CD4-positive, alpha-beta T cell treated with Interferon alpha-2 for 1 hour (primary cell): Measurements from ENCODE around the gene FNDC11.

Experiments
- DNase-seq, 2 donors: peaks; one replicate each; pipeline ENCODE4 v3.0.0-alpha.2; 2020 to 2022

The FNDC11 gene

GRCh38 chr20:63540417-63541186 lies 13.4 kb upstream of the FNDC11 start:
- no peak for DNase-seq

GRCh38 chr20:63541371-63541770 lies 12.6 kb upstream of the FNDC11 start:
- DNase-seq, result no peak

- DNase-seq, result no peak
Measured at GRCh38 chr20:63542031-63542559, 11.9 kb upstream of the FNDC11 start.

- DNase-seq, result peak in 1 of 2 donors; percentile 32
Measured at GRCh38 chr20:63542696-63543095, 11.3 kb upstream of the FNDC11 start.

- no peak for DNase-seq
Measured at GRCh38 chr20:63543131-63543530, 10.8 kb upstream of the FNDC11 start.

GRCh38 chr20:63543733-63544132 lies 10.2 kb upstream of the FNDC11 start:
- no peak for DNase-seq

- DNase-seq, result no peak
Measured at GRCh38 chr20:63544241-63544957, 9.6 kb upstream of the FNDC11 start.

- DNase-seq, result no peak
Measured at GRCh38 chr20:63544958-63545516, 8.9 kb upstream of the FNDC11 start.

- no peak for DNase-seq
Measured at GRCh38 chr20:63545814-63546213, 8.1 kb upstream of the FNDC11 start.

- DNase-seq, result no peak
Measured at GRCh38 chr20:63546256-63546955, 7.6 kb upstream of the FNDC11 start.

- no peak for DNase-seq
Measured at GRCh38 chr20:63546956-63547724, 6.8 kb upstream of the FNDC11 start.

- DNase-seq, result no peak
Measured at GRCh38 chr20:63547725-63548480, 6.1 kb upstream of the FNDC11 start, which contains the start of gene SRMS. Gene SRMS (minus strand): TSS chr20:63547749. CDS start chr20:63547463, 286 bp downstream.

GRCh38 chr20:63548542-63548941 lies 5.4 kb upstream of the FNDC11 start:
- DNase-seq, result no peak

- DNase-seq, result no peak
Measured at GRCh38 chr20:63549019-63549418, 4.9 kb upstream of the FNDC11 start.

- no peak for DNase-seq
Measured at GRCh38 chr20:63549679-63550282, 4.2 kb upstream of the FNDC11 start.

GRCh38 chr20:63551068-63551467 lies 2.9 kb upstream of the FNDC11 start:
- DNase-seq, result no peak

- DNase-seq, result peak; percentile 61 to 73
Measured at GRCh38 chr20:63552481-63553249, 1.3 kb upstream of the FNDC11 start.

GRCh38 chr20:63553251-63553932 lies 567 bp upstream of the FNDC11 start:
- peak; percentile 89 to 93 for DNase-seq
